ENCODE results near the gene PSTPIP2. TPM values are rescaled to one million over a fixed set of nuclear protein-coding genes. Genes with fewer than 3 reads are reported as not detected.

Gene PSTPIP2
- total and polyA plus RNA-seq, 2 of the 13 experiments (the other 11 are each of a cell fraction or from before 2014, with no cell fraction given), result 0.25 to 0.27 TPM

- no peak for TF ChIP-seq LRRFIP1 (CRISPR knock-in tag; conservative IDR thresholded peaks at IDR 0.05)
- TF ChIP-seq E2F1 (CRISPR knock-in tag; IDR thresholded peaks at IDR 0.05), result peak; percentile 92
- no peak for TF ChIP-seq TGIF2 (CRISPR knock-in tag; IDR thresholded peaks at IDR 0.05)
- TF ChIP-seq ZBTB25 (CRISPR knock-in tag; IDR thresholded peaks at IDR 0.05), result no peak; the same call in 1 of the 2 replicates
- TF ChIP-seq ZNF607 (CRISPR knock-in tag; IDR thresholded peaks at IDR 0.05; ENCODE audit: borderline replicate concordance), result peak; percentile 71
- TF ChIP-seq JUND (CRISPR knock-in tag; IDR thresholded peaks at IDR 0.05), result no peak
- no peak for TF ChIP-seq FOXP1 (IDR thresholded peaks at IDR 0.05)
- no peak for TF ChIP-seq FOXP1 (CRISPR knock-in tag; IDR thresholded peaks at IDR 0.05)
- no peak; the same call in 1 of the 2 replicates for TF ChIP-seq ZNF362 (CRISPR knock-in tag; IDR thresholded peaks at IDR 0.05; ENCODE audit: borderline replicate concordance)
- TF ChIP-seq ZNF224 (CRISPR knock-in tag; IDR thresholded peaks at IDR 0.05), result no peak
- TF ChIP-seq FOXK2 (IDR thresholded peaks at IDR 0.05), result no peak
- TF ChIP-seq SNAPC5 (CRISPR knock-in tag; IDR thresholded peaks at IDR 0.05; ENCODE audit: borderline replicate concordance), result no peak
- no peak for TF ChIP-seq RARG (CRISPR knock-in tag; IDR thresholded peaks at IDR 0.05; ENCODE audit: low read depth)
- TF ChIP-seq ZNF670 (CRISPR knock-in tag; IDR thresholded peaks at IDR 0.05; ENCODE audit: borderline replicate concordance), result no peak
- TF ChIP-seq POLR2G (IDR thresholded peaks at IDR 0.05; ENCODE audit: low read depth, low read length), result peak; percentile 82
- TF ChIP-seq ASH2L (IDR thresholded peaks at IDR 0.05; ENCODE audit: insufficient read length, low read depth, low read length), result peak; percentile 81
- no peak for TF ChIP-seq ZSCAN12 (CRISPR knock-in tag; IDR thresholded peaks at IDR 0.05)
- no peak for TF ChIP-seq NR2F6 (IDR thresholded peaks at IDR 0.05)
- TF ChIP-seq NR2F6 (CRISPR knock-in tag; IDR thresholded peaks at IDR 0.05), result no peak
- 0 out of 2 replicates have a peak, but pooled peaks have one; percentile 37 for TF ChIP-seq TOE1 (CRISPR knock-in tag; IDR thresholded peaks at IDR 0.05)
- TF ChIP-seq TMF1 (CRISPR knock-in tag; IDR thresholded peaks at IDR 0.05; ENCODE audit: low read depth), result 0 out of 2 replicates have a peak, but pooled peaks have one; percentile 8
- peak; percentile 18; the same call in 1 of the 2 replicates for TF ChIP-seq DRAP1 (CRISPR knock-in tag; IDR thresholded peaks at IDR 0.05)
- TF ChIP-seq GABPB1 (CRISPR knock-in tag; IDR thresholded peaks at IDR 0.05), result peak; percentile 85
- TF ChIP-seq TEAD2 (CRISPR knock-in tag; IDR thresholded peaks at IDR 0.05), result no peak
- TF ChIP-seq NR0B2 (CRISPR knock-in tag; IDR thresholded peaks at IDR 0.05), result peak; percentile 80; the same call in 1 of the 2 replicates
These were observed 32.3 kb upstream of the PSTPIP2 start, which contains the start of gene HAUS1 (continued) for GRCh38 chr18:46104128-46104911.

Measured in HepG2 (cell line).